CD4-positive, alpha-beta T cell (primary cell): ENCODE measurements around the gene MCRIP1. TPM values are rescaled to one million over a fixed set of nuclear protein-coding genes. Genes with fewer than 3 reads are reported as not detected.

ENCODE experiments used
- ATAC-seq: fragments of 200-7000 bp; cut with Tn5 transposase; one replicate; pipeline ENCODE4 v1.10.0; 2022; ENCODE audit warnings: mild to moderate bottlenecking; ENCODE audit not compliant: poor library complexity
- CTCF ChIA-PET: fragments of 350-600 bp; sonication (Branson Sonifier 250); formaldehyde crosslinking; loops from one replicate; lab custom pipeline; 2021; ENCODE audit warnings: antibody characterized with exemption, inconsistent platforms; lab: Charles Lee
- POLR2A ChIA-PET: fragments of 350-600 bp; sonication (Branson Sonifier 250); formaldehyde crosslinking; loops from one replicate; lab custom pipeline; 2021; ENCODE audit warnings: antibody characterized with exemption, inconsistent platforms; lab: Charles Lee
- DNase-seq, 14 experiments: peaks; one replicate each; pipeline ENCODE4 v3.0.0-alpha.2; 2013 to 2020; ENCODE audit warnings: mixed read lengths in 2 of 14
- H3K27ac ChIP-seq, 2 donors: one replicate each; pipeline versions ENCODE4 v1.5.1 to v1.7.0; 2013; ENCODE audit warnings: low read length in 2 of 2, low read depth in 1 of 2, mild to moderate bottlenecking in 1 of 2
- H3K27me3 ChIP-seq, 2 experiments: 1 replicate in 1 of 2; 2 replicates in 1 of 2; pipeline versions ENCODE4 v1.6.1 to v1.7.0; 2013; ENCODE audit warnings: low read length in 2 of 2, control low read depth in 1 of 2, mild to moderate bottlenecking in 1 of 2, moderate library complexity in 1 of 2; ENCODE audit not compliant: insufficient read depth in 2 of 2, control insufficient read depth in 1 of 2
- H3K36me3 ChIP-seq: one replicate; pipeline ENCODE4 v1.6.1; 2013; ENCODE audit warnings: low read length, control low read depth; ENCODE audit not compliant: insufficient read depth
- H3K4me1 ChIP-seq: one replicate; pipeline ENCODE4 v1.6.1; 2013; ENCODE audit warnings: low read length, control low read depth; ENCODE audit not compliant: insufficient read depth
- H3K4me3 ChIP-seq: one replicate; pipeline ENCODE4 v1.5.1; 2013; ENCODE audit warnings: mild to moderate bottlenecking, low read length, moderate library complexity
- H3K9me3 ChIP-seq, 2 experiments: 1 replicate in 1 of 2; 2 replicates in 1 of 2; pipeline versions ENCODE4 v1.6.1 to v1.7.0; 2013; ENCODE audit warnings: low read length in 2 of 2, mild to moderate bottlenecking in 2 of 2, control low read depth in 1 of 2, moderate library complexity in 1 of 2; ENCODE audit not compliant: control insufficient read depth in 1 of 2, insufficient read depth in 1 of 2
- H3K27ac Mint-ChIP-seq: one replicate; pipeline ENCODE4 v1.8.0; 2020; ENCODE audit warnings: mixed read lengths
- H3K27me3 Mint-ChIP-seq: one replicate; pipeline ENCODE4 v1.8.0; 2021; ENCODE audit warnings: mixed read lengths
- H3K36me3 Mint-ChIP-seq: one replicate; pipeline ENCODE4 v1.8.0; 2021; ENCODE audit warnings: low read depth, mixed read lengths
- H3K4me1 Mint-ChIP-seq: one replicate; pipeline ENCODE4 v1.8.0; 2021; ENCODE audit warnings: low read depth, mixed read lengths
- H3K4me3 Mint-ChIP-seq: one replicate; pipeline ENCODE4 v1.8.0; 2020; ENCODE audit warnings: mild to moderate bottlenecking, mixed read lengths
- H3K9me3 Mint-ChIP-seq: one replicate; pipeline ENCODE4 v1.8.0; 2020; ENCODE audit warnings: mixed read lengths
- CTCF ChIP-seq: fragments of 200-600 bp; IDR thresholded peaks from one replicate; pipeline ENCODE4 v1.8.0; 2022; ENCODE audit warnings: antibody characterized with exemption, mild to moderate bottlenecking
- intact Hi-C, 2 experiments: fragments of 100-400 bp; cut with DNase I in 1 of 2; cut with micrococcal nuclease in 1 of 2; formaldehyde crosslinking; loops; one replicate each; pipeline versions ENCODE4 v1.15.1 to v1.9.0; 2023 to 2025; cut with DNase I, micrococcal nuclease
- total RNA-seq, 174 experiments: library from RNA in 2 of 174; stranded (reverse) in 2 of 174; gene quantifications; one replicate each; pipeline ENCODE4 v1.2.3 and lab custom pipeline; 2021 to 2026

The MCRIP1 gene
- total RNA-seq, 2 experiments from 2014 or later = 36.9 to 37.7 TPM

GRCh38 chr17:81834831-81835267 is 1.8 kb upstream of the MCRIP1 start, which contains the start of gene PPP1R27:
Gene PPP1R27 (minus strand): TSS chr17:81835050. CDS start chr17:81834953, 97 bp downstream.
- DNase-seq (no peak), ATAC-seq (no peak)
- peaks cover 25% of the 10 kb centered on the region for H3K4me1 ChIP-seq
- intact Hi-C loops = loop anchor here in 1 of 2 experiments (5.0 kb wide), 3 partner anchors 37 to 82 kb away; partner anchors contain the start of genes ALYREF, ANAPC11, ARHGDIA and SIRT7
- no peaks in the 10 kb centered on the region for H3K27me3 Mint-ChIP-seq
- no peak for TF ChIP-seq CTCF
- H3K36me3 ChIP-seq = peaks cover 3% of the 10 kb centered on the region
- CTCF ChIA-PET = no interaction called here
- no peaks in the 10 kb centered on the region for H3K9me3 Mint-ChIP-seq
- peaks cover 7% of the 10 kb centered on the region for H3K36me3 Mint-ChIP-seq
- H3K9me3 ChIP-seq = no peaks in the 10 kb centered on the region
- peak within 1 kb of the TSS; percentile 65 for H3K4me3 ChIP-seq
- peak within 1 kb of the TSS; percentile 72 to 91 for H3K27ac ChIP-seq
- H3K27ac Mint-ChIP-seq = peak within 1 kb of the TSS; percentile 87
- peaks cover 19% of the 10 kb centered on the region for H3K4me1 Mint-ChIP-seq
- POLR2A ChIA-PET = no interaction called here
- no peaks in the 10 kb centered on the region for H3K27me3 ChIP-seq
- peak within 1 kb of the TSS; percentile 88 for H3K4me3 Mint-ChIP-seq

GRCh38 chr17:81833921-81834830 is 1.1 kb upstream of the MCRIP1 start:
- Histone ChIP-seq H3K4me1 (peaks cover 25% of the 10 kb centered on the region), H3K36me3 (peaks cover 5% of the 10 kb centered on the region), H3K9me3 (no peaks in the 10 kb centered on the region), H3K4me3 (peak overlapping the region; percentile 65), H3K27me3 (no peaks in the 10 kb centered on the region), H3K27ac (peak overlapping the region; percentile 72 to 91)
- Mint-ChIP-seq H3K27me3 (no peaks in the 10 kb centered on the region), H3K27ac (peak overlapping the region; percentile 87), H3K4me3 (peak overlapping the region; percentile 88), H3K4me1 (peaks cover 19% of the 10 kb centered on the region), H3K9me3 (no peaks in the 10 kb centered on the region), H3K36me3 (peaks cover 7% of the 10 kb centered on the region)
- ATAC-seq (no peak), DNase-seq (no peak)
- ChIA-PET POLR2A (interaction anchor here (0.6 to 2.8 kb wide), 8 partner anchors 9 to 553 kb away, joined by 3 to 13 read pairs (median 6); partner anchors contain the start of genes ARL16, HGS, MRPL12 and P4HB), CTCF (interaction anchor here (1.7 kb wide), 1 partner anchor 125 kb away, joined by 5 read pairs; no protein-coding TSS in a partner anchor)
- TF ChIP-seq CTCF = no peak
- intact Hi-C loops = loop anchor here (1.0 to 5.0 kb wide), 5 partner anchors 26 to 83 kb away; partner anchors contain the start of genes P4HB (in 2 of the 2), ALYREF (in 1 of the 2), ANAPC11 (in 1 of the 2) and ARHGDIA (in 1 of the 2)

GRCh38 chr17:81832608-81833159 is 407 bp downstream of the MCRIP1 start:
- Histone ChIP-seq H3K9me3 (no peaks in the 10 kb centered on the region), H3K27ac (peak overlapping the region; percentile 59 to 64), H3K36me3 (peaks cover 5% of the 10 kb centered on the region), H3K4me3 (peak overlapping the region; percentile 80), H3K4me1 (peaks cover 28% of the 10 kb centered on the region), H3K27me3 (no peaks in the 10 kb centered on the region)
- Mint-ChIP-seq H3K9me3 (no peaks in the 10 kb centered on the region), H3K4me3 (peak overlapping the region; percentile 93), H3K36me3 (peaks cover 7% of the 10 kb centered on the region), H3K4me1 (peaks cover 19% of the 10 kb centered on the region), H3K27me3 (no peaks in the 10 kb centered on the region), H3K27ac (peak overlapping the region; percentile 88)
- DNase-seq = peak in 7 of 14 experiments; percentile 8 to 62 (median 19)
- intact Hi-C loops = loop anchor here (1.0 to 5.0 kb wide), 5 partner anchors 28 to 85 kb away; partner anchors contain the start of genes P4HB (in 2 of the 2), ALYREF (in 1 of the 2), ANAPC11 (in 1 of the 2) and ARHGDIA (in 1 of the 2)
- ChIA-PET POLR2A (interaction anchor here (1.1 to 2.8 kb wide), 9 partner anchors 10 to 149 kb away, joined by 3 to 13 read pairs (median 6); partner anchors contain the start of genes ARL16, HGS, MRPL12 and P4HB), CTCF (interaction anchor here (1.7 kb wide), 1 partner anchor 127 kb away, joined by 5 read pairs; no protein-coding TSS in a partner anchor)
- peak; percentile 48 for ATAC-seq
- no peak for TF ChIP-seq CTCF
